ENCODE results near the gene HTATIP2. TPM values are rescaled to one million over a fixed set of nuclear protein-coding genes. Genes with fewer than 3 reads are reported as not detected.

Gene HTATIP2
- total and polyA plus RNA-seq, 8 donors = 31.2 to 86.0 (median 48.3) TPM

- Histone ChIP-seq H3K4me3 (no peak overlapping the region), H3K27me3 (no peaks in the 10 kb centered on the region), H3K27ac (no peak overlapping the region), H3K9me3 (no peaks in the 10 kb centered on the region), H3K36me3 (peaks cover 3 to 73% (median 69%) of the 10 kb centered on the region in 4 donors), H3K4me1 (no peaks in the 10 kb centered on the region)
- DNase-seq = no peak
- intact Hi-C loops (cut with DNase I; ENCODE audit: low total_unique reads) = no loop called here
- no peak for TF ChIP-seq POLR2A (IDR thresholded peaks at IDR 0.05)
- no peak for TF ChIP-seq CTCF (IDR thresholded peaks at IDR 0.05)
- TF ChIP-seq EP300 (IDR thresholded peaks at IDR 0.05) = no peak
- no peak for TF ChIP-seq POLR2AphosphoS5 (IDR thresholded peaks at IDR 0.05)
- WGBS, 5 donors = 64 to 77% (median 66%) methylated on average over 3 of the region's 3 CpGs
Measured at GRCh38 chr11:20407344-20407743, 43.8 kb downstream of the HTATIP2 start.

GRCh38 chr11:20415432-20415831 lies 51.9 kb downstream of the HTATIP2 start:
- Histone ChIP-seq H3K4me3 (no peak overlapping the region), H3K27ac (no peak overlapping the region), H3K9me3 (no peaks in the 10 kb centered on the region), H3K4me1 (no peaks in the 10 kb centered on the region), H3K27me3 (no peaks in the 10 kb centered on the region), H3K36me3 (peaks cover 7 to 54% (median 41%) of the 10 kb centered on the region in 4 donors)
- DNase-seq = no peak
- TF ChIP-seq CTCF (IDR thresholded peaks at IDR 0.05) (no peak), POLR2AphosphoS5 (IDR thresholded peaks at IDR 0.05) (no peak), POLR2A (IDR thresholded peaks at IDR 0.05) (no peak), EP300 (IDR thresholded peaks at IDR 0.05) (no peak)
- intact Hi-C loops (cut with DNase I; ENCODE audit: low total_unique reads) = no loop called here

GRCh38 chr11:20417771-20418170 lies 54.3 kb downstream of the HTATIP2 start:
- Histone ChIP-seq H3K4me1 (no peaks in the 10 kb centered on the region), H3K27ac (no peak overlapping the region), H3K27me3 (no peaks in the 10 kb centered on the region), H3K36me3 (peaks cover 7 to 71% (median 55%) of the 10 kb centered on the region in 4 donors), H3K4me3 (no peak overlapping the region), H3K9me3 (no peaks in the 10 kb centered on the region)
- no peak for TF ChIP-seq POLR2A (IDR thresholded peaks at IDR 0.05)
- TF ChIP-seq POLR2AphosphoS5 (IDR thresholded peaks at IDR 0.05) = no peak
- TF ChIP-seq CTCF (IDR thresholded peaks at IDR 0.05) = no peak
- no peak for TF ChIP-seq EP300 (IDR thresholded peaks at IDR 0.05)
- WGBS, 5 donors = 45 to 79% (median 57%) methylated on average over 2 of the region's 2 CpGs
- no peak for DNase-seq
- intact Hi-C loops (cut with DNase I; ENCODE audit: low total_unique reads) = no loop called here

GRCh38 chr11:20421946-20422345 lies 58.4 kb downstream of the HTATIP2 start:
- no peak for DNase-seq
- no peak overlapping the region for H3K27ac ChIP-seq
- 50 to 98% (median 96%) methylated on average over 2 of the region's 2 CpGs for WGBS, 5 donors
- intact Hi-C loops (cut with DNase I; ENCODE audit: low total_unique reads) = no loop called here
- peaks cover 4 to 56% (median 47%) of the 10 kb centered on the region in 4 donors for H3K36me3 ChIP-seq
- H3K4me1 ChIP-seq = no peaks in the 10 kb centered on the region
- TF ChIP-seq CTCF (IDR thresholded peaks at IDR 0.05) (no peak), POLR2A (IDR thresholded peaks at IDR 0.05) (no peak), EP300 (IDR thresholded peaks at IDR 0.05) (no peak), POLR2AphosphoS5 (IDR thresholded peaks at IDR 0.05) (no peak)
- H3K27me3 ChIP-seq = no peaks in the 10 kb centered on the region
- no peaks in the 10 kb centered on the region for H3K9me3 ChIP-seq
- H3K4me3 ChIP-seq = no peak overlapping the region

Data from stomach (tissue), 9 donors.